Measurements from ENCODE around the gene CLMP.
"Not testable (repeated sequence)": the region's sequence is repeated elsewhere in the genome, so short reads cannot be mapped to it uniquely, and the experiment has no call there.

CLMP gene

DNA sequence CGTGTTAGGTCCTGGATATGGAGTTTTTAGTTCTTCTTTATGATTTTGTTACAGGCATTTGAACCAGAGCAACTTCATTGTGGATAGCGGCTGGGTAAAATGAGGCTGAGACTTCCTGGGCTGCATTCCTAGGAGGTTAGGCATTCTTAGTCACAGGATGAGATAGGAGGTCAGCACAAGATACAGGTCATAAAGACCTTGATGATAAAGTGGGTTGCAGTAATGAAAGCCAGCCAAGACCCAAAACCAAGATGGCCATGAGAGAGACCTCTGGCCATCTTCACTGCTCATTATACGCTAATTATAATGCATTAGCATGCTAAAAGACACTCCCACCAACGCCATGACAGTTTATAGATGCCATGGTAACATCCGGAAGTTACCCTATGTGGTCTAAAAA is 23.4 kb upstream of the CLMP start:
- in situ Hi-C loops (cut with MboI; ENCODE audit: low sequenced_read_pairs): no loop called here

GRCh38 chr11:123217897-123218296 is 22.8 kb upstream of the CLMP start:
- in situ Hi-C loops (cut with MboI; ENCODE audit: low sequenced_read_pairs): no loop called here

- in situ Hi-C loops (cut with MboI; ENCODE audit: low sequenced_read_pairs): no loop called here
Measured at GRCh38 chr11:123216249-123216648, 21.2 kb upstream of the CLMP start.

GRCh38 chr11:123214940-123215339 is 19.9 kb upstream of the CLMP start:
- in situ Hi-C loops (cut with MboI; ENCODE audit: low sequenced_read_pairs): no loop called here

DNA sequence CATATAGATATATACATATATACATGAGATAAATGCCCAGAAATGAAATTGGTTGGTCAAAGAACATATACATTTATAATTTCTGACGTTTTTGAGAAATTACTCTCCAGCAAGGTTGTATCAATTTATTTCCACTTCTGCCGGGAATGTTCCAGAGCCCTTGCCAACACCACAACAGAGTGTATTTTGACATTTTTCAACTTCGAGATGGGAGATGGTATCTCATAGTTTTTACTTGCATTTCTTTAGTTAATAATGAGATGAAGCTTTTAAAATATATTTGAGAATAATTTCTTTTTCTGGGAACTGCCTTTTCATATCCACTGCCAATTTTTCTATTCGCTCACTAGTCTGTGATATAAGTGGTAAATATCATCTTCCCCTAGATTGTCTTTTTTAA is 19.3 kb upstream of the CLMP start:
- in situ Hi-C loops (cut with MboI; ENCODE audit: low sequenced_read_pairs): no loop called here

- in situ Hi-C loops (cut with MboI; ENCODE audit: low sequenced_read_pairs): no loop called here
Measured at GRCh38 chr11:123213307-123213771, 18.3 kb upstream of the CLMP start.

DNA sequence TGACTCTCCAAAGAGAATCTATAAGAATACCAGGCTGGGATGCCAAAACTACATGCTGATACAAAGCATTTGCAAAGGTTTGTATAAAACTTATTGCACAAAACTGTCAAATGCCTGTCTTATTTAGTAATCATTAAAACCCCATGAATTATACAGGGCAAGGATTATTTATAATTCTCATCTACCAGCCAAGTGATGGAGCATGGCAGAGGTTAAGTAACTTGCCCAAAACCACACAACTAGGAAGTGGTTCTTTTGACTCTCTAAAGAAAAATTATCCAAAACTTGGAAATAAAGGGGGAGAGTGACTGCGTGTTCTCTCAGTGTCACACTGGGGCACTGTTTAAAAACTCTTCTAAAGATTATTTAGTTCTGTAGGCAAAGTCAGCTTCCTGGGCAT is 17.4 kb upstream of the CLMP start:
- in situ Hi-C loops (cut with MboI; ENCODE audit: low sequenced_read_pairs): no loop called here

DNA sequence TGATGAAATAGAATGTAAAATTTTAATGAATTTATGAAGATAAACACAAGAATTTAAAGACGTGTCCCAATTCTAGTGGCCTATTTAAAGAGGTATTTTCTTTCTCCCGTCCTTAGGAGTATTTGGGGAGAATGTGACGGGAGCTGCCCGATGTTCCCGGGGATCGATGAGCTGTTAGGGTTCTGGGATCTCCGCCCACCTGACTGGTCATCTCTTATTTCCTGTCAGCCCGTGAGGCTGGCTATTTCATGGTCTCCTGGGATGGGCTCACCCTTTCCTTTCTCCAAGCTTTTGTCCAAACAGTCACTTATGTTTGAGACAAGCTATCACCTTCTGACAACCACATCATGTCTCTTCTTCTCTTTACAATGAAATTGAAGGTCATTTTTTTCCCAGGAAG is 16.9 kb upstream of the CLMP start:
- in situ Hi-C loops (cut with MboI; ENCODE audit: low sequenced_read_pairs): no loop called here

GRCh38 chr11:123211149-123211852 is 16.3 kb upstream of the CLMP start:
- in situ Hi-C loops (cut with MboI; ENCODE audit: low sequenced_read_pairs): no loop called here

DNA sequence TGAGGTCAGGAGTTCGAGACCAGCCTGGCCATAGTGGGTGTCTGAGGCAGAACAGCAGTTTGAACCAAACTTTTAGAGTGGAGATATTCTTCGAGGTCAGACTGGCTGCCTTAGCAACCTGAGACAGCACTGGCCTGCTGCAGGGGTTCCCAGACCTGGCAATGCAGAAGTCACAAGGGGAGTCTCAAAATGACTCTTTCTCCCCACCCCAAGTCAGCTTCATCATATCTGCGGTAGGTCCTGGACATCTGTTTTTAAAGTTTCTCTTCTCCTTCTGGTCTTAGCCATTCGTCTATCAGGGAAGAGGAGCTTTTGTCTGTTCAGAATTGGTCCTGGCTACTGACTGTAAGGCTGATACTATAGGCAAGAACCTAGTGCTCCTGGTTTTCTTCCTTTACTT is 14.5 kb upstream of the CLMP start:
- in situ Hi-C loops (cut with MboI; ENCODE audit: low sequenced_read_pairs): no loop called here

GRCh38 chr11:123206791-123207434 is 11.9 kb upstream of the CLMP start:
- in situ Hi-C loops (cut with MboI; ENCODE audit: low sequenced_read_pairs): no loop called here

GRCh38 chr11:123206055-123206454 is 11.0 kb upstream of the CLMP start:
- in situ Hi-C loops (cut with MboI; ENCODE audit: low sequenced_read_pairs): not testable (repeated sequence)

GRCh38 chr11:123203934-123204333 is 8.9 kb upstream of the CLMP start:
- in situ Hi-C loops (cut with MboI; ENCODE audit: low sequenced_read_pairs): no loop called here

DNA sequence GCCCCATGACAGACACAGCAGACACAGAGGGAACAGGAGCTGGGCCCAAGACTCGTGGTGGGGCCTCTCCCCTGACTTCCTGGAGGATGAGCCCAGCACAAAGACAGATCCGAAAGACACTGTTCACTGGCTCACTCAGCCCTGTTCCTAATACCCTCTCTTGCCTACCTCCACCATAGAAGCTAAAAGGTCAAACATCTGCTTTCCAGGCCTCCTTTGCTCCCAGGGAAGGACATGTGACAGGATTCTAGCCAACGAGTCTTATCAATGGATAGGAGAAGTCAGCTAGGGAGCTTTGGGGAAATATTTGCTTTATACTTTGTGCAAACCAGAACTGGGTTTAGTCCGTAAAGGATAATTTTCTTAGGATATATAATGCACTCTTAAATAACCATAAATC is 8.4 kb upstream of the CLMP start:
- in situ Hi-C loops (cut with MboI; ENCODE audit: low sequenced_read_pairs): no loop called here

DNA sequence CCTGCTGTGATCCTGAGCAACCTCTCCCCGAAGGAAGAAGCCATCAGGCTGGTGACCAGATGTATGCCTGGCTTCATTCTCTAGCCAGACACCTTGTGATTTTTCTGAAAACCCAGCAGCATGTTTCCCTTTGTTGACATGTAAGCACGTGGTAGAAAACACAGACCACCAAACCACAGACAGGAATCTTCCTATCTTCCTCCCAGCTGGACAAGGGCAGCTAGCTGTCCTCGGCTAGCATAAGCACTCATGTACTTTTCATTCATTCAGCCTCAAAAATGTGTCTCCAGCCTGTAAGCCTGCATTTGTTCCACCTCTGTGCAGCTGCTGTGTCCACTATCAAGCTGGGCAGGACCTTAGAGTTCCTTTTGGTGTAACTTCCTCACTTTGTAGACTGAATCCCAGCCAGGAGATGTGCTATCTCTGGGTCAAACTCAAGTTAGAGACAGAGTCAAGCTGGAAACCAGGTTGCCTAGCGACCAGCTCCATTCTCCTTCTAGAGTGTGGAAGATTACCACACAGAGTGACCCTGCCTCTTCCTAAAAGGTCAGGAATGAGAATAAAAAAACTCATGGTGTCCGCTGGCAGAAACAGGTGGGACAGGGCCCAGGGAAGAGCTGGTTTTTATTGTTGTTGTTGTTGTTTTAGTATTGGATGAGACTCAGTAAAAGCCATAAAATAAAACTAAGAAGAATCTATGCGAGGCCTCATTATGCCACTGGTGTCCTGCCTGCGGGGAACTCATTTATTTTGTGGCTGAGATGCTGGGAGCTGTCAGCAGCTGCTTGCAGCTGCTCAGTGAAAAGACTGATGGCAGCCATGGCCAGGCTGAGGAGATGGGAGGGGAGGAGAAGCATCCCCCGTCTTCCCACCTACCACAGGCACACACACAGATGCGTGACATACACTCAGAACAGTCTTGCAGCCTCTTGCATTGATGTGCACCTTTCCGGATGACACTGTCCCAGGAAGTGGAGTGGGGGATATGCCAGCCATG is 7.4 kb upstream of the CLMP start:
- in situ Hi-C loops (cut with MboI; ENCODE audit: low sequenced_read_pairs): no loop called here

DNA sequence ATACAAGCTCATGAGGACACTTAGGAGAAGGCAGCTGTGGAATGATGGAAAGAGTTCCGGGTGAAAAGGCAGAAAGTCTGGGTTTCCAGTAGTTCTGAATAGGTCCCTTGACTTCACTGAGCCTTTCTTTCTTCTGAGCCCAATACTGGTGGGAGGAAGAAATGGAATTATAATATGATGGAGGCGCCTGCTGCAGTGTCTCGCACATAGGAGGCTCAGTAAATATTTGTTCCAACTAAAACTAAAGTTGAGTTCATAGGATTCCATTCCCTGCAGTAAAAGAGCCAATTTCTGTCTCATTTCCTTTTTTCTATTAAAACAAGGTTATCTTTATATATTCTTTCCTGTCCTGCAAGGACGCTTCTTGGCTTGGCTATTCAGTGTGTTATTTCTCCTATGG is 5.2 kb upstream of the CLMP start:
- in situ Hi-C loops (cut with MboI; ENCODE audit: low sequenced_read_pairs): no loop called here

GRCh38 chr11:123197711-123198110 is 2.7 kb upstream of the CLMP start:
- in situ Hi-C loops (cut with MboI; ENCODE audit: low sequenced_read_pairs): no loop called here

- in situ Hi-C loops (cut with MboI; ENCODE audit: low sequenced_read_pairs): no loop called here
Measured at GRCh38 chr11:123196060-123196714, 1.1 kb upstream of the CLMP start.

DNA sequence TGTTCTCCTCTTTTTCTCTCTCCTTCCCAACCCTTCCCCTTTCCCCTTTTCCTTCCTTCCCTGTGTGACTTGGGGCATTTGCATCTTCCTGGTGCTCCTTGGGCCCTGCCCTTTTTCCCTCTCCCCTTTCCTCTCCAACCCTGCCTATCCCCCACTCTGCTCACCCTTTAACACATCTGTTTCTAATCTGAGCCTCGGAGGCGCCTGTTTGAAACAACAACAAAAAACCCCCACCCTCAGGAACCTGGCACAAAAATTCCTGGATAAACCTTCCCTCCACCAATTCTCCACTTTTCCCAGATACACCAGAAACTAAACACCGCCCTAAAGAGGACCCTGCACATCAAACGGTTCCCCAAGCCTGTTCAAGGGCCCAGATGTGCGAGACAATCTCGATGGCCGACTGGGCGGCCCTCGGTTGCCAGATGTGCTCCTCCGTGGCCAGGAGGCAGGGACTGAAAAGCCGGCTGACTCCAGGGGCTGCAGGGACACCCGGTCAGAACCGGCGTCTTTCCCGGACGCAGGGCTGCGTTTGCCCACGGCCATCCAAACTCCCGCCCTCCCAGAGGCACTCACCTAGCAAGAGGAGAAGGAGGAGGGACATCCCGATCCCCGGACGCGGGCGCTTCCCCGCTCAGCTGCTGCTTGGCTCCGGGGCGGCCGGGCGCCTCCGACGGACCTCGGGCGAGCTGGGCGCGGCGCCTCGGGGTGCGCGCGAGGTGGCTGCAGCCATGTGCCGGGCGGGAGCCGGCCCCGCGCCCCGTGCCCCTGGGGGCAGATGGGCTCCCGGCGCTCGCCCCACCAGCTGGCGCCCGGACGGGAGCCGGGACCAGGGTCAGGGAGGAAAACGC is 486 bp downstream of the CLMP start:
- in situ Hi-C loops (cut with MboI; ENCODE audit: low sequenced_read_pairs): no loop called here

DNA sequence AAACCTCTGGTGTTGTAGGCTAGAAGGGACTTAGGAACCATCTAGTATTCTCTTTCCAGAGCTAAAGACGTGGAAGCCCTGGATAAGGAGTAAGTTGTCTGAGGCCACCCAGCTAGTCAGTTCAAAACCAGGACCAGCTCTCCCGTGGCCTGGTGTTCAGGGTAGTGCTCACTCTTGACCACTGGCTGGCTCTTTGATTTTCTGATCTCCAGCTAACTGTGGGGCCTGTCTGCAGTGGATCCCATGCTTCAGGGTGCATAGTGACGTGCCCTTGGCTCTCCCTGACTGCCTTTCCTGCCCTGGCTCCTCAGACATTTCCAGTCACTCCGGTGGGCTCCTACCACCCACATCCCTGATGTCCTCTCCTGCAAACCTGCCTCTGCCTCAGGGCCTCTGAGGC is 1.3 kb downstream of the CLMP start:
- in situ Hi-C loops (cut with MboI; ENCODE audit: low sequenced_read_pairs): no loop called here
